Duodenal mucosa (tissue), 2 donors: Measurements from ENCODE around the gene PLEKHA7.
"Not testable (repeated sequence)": the region's sequence is repeated elsewhere in the genome, so short reads cannot be mapped to it uniquely, and the experiment has no call there.

Experiments used
- H3K27ac ChIP-seq: one replicate; pipeline ENCODE4 v1.7.0; 2013; ENCODE audit warnings: low read depth, low read length
- H3K27me3 ChIP-seq, 2 donors: one replicate each; pipeline ENCODE4 v1.7.0; 2013; ENCODE audit warnings: low read length in 2 of 2, control low read depth in 1 of 2; ENCODE audit not compliant: insufficient read depth in 2 of 2, control insufficient read depth in 1 of 2
- H3K36me3 ChIP-seq, 2 donors: one replicate each; pipeline ENCODE4 v1.7.0; 2013; ENCODE audit warnings: low read length in 2 of 2, control low read depth in 1 of 2; ENCODE audit not compliant: insufficient read depth in 2 of 2, control insufficient read depth in 1 of 2
- H3K4me1 ChIP-seq, 2 donors: one replicate each; pipeline ENCODE4 v1.7.0; 2013; ENCODE audit warnings: low read length in 2 of 2, control low read depth in 1 of 2; ENCODE audit not compliant: insufficient read depth in 2 of 2, control insufficient read depth in 1 of 2
- H3K4me3 ChIP-seq, 2 donors: one replicate each; pipeline ENCODE4 v1.7.0; 2013; ENCODE audit warnings: low read length in 2 of 2, low read depth in 1 of 2
- H3K9ac ChIP-seq, 2 donors: one replicate each; pipeline ENCODE4 v1.7.0; 2013; ENCODE audit warnings: low read length in 2 of 2, low read depth in 1 of 2
- H3K9me3 ChIP-seq, 2 donors: one replicate each; pipeline ENCODE4 v1.7.0; 2013; ENCODE audit warnings: low read length in 2 of 2, control low read depth in 1 of 2; ENCODE audit not compliant: control insufficient read depth in 1 of 2

The PLEKHA7 gene

GRCh38 chr11:16874275-16874975 lies 139.8 kb downstream of the PLEKHA7 start:
- no peak overlapping the region for H3K9ac ChIP-seq
- peaks cover 0 to 11% of the 10 kb centered on the region in 2 donors for H3K36me3 ChIP-seq
- H3K4me3 ChIP-seq, result no peak overlapping the region
- H3K4me1 ChIP-seq, result peaks cover 6 to 10% of the 10 kb centered on the region in 2 donors
- H3K9me3 ChIP-seq, result no peaks in the 10 kb centered on the region
- H3K27ac ChIP-seq, result no peak overlapping the region
- H3K27me3 ChIP-seq, result no peaks in the 10 kb centered on the region

GRCh38 chr11:16873289-16873688 lies 140.9 kb downstream of the PLEKHA7 start:
- H3K36me3 ChIP-seq, result peaks cover 5 to 21% of the 10 kb centered on the region in 2 donors
- peaks cover 6 to 10% of the 10 kb centered on the region in 2 donors for H3K4me1 ChIP-seq

GRCh38 chr11:16871368-16871767 lies 142.8 kb downstream of the PLEKHA7 start:
- peaks cover 6 to 10% of the 10 kb centered on the region in 2 donors for H3K4me1 ChIP-seq
- H3K27ac ChIP-seq, result no peak overlapping the region
- peaks cover 7 to 27% of the 10 kb centered on the region in 2 donors for H3K36me3 ChIP-seq
- H3K9me3 ChIP-seq, result no peaks in the 10 kb centered on the region
- no peaks in the 10 kb centered on the region for H3K27me3 ChIP-seq
- H3K9ac ChIP-seq, result no peak overlapping the region
- H3K4me3 ChIP-seq, result no peak overlapping the region

More at GRCh38 chr11:16873289-16873688, 140.9 kb downstream of the PLEKHA7 start:
- H3K27ac ChIP-seq, result no peak overlapping the region
- H3K9me3 ChIP-seq, result no peaks in the 10 kb centered on the region
- no peak overlapping the region for H3K9ac ChIP-seq
- H3K27me3 ChIP-seq, result no peaks in the 10 kb centered on the region
- H3K4me3 ChIP-seq, result no peak overlapping the region

- H3K36me3 ChIP-seq, result peaks cover 7 to 30% of the 10 kb centered on the region in 2 donors
- no peaks in the 10 kb centered on the region for H3K27me3 ChIP-seq
- H3K4me1 ChIP-seq, result no peaks in the 10 kb centered on the region
- H3K27ac ChIP-seq, result no peak overlapping the region
- H3K9me3 ChIP-seq, result no peaks in the 10 kb centered on the region
- no peak overlapping the region for H3K9ac ChIP-seq
- no peak overlapping the region for H3K4me3 ChIP-seq
These were observed 147.1 kb downstream of the PLEKHA7 start for GRCh38 chr11:16867097-16867496.

GRCh38 chr11:16864428-16864827 lies 149.8 kb downstream of the PLEKHA7 start:
- H3K4me1 ChIP-seq, H3K9ac ChIP-seq, H3K27ac ChIP-seq, H3K27me3 ChIP-seq, H3K4me3 ChIP-seq, H3K9me3 ChIP-seq: not testable (repeated sequence)
- peaks cover 7 to 19% of the 10 kb centered on the region in 2 donors for H3K36me3 ChIP-seq

- Histone ChIP-seq H3K4me3 (no peak overlapping the region), H3K27ac (no peak overlapping the region), H3K9me3 (no peaks in the 10 kb centered on the region), H3K9ac (no peak overlapping the region), H3K27me3 (no peaks in the 10 kb centered on the region), H3K36me3 (peaks cover 3 to 9% of the 10 kb centered on the region in 2 donors), H3K4me1 (no peaks in the 10 kb centered on the region)
These were observed 150.8 kb downstream of the PLEKHA7 start for GRCh38 chr11:16863389-16863788.

GRCh38 chr11:16862726-16863125 lies 151.5 kb downstream of the PLEKHA7 start:
- peaks cover 0 to 9% of the 10 kb centered on the region in 2 donors for H3K36me3 ChIP-seq
- H3K9ac ChIP-seq, result no peak overlapping the region
- H3K27ac ChIP-seq, result no peak overlapping the region
- no peaks in the 10 kb centered on the region for H3K9me3 ChIP-seq
- no peak overlapping the region for H3K4me3 ChIP-seq
- no peaks in the 10 kb centered on the region for H3K27me3 ChIP-seq
- H3K4me1 ChIP-seq, result no peaks in the 10 kb centered on the region

- no peak overlapping the region for H3K27ac ChIP-seq
- H3K27me3 ChIP-seq, result no peaks in the 10 kb centered on the region
- H3K9me3 ChIP-seq, result no peaks in the 10 kb centered on the region
- H3K36me3 ChIP-seq, result peaks cover 0 to 4% of the 10 kb centered on the region in 2 donors
- H3K4me1 ChIP-seq, result no peaks in the 10 kb centered on the region
- no peak overlapping the region for H3K9ac ChIP-seq
- no peak overlapping the region for H3K4me3 ChIP-seq
These were observed 152.4 kb downstream of the PLEKHA7 start for GRCh38 chr11:16861862-16862261.

GRCh38 chr11:16860617-16861016 lies 153.6 kb downstream of the PLEKHA7 start:
- H3K4me1 ChIP-seq, result no peaks in the 10 kb centered on the region
- H3K27me3 ChIP-seq, result no peaks in the 10 kb centered on the region
- H3K9ac ChIP-seq, result no peak overlapping the region
- H3K27ac ChIP-seq, result no peak overlapping the region
- no peak overlapping the region for H3K4me3 ChIP-seq
- no peaks in the 10 kb centered on the region for H3K9me3 ChIP-seq
- H3K36me3 ChIP-seq, result peaks cover 10 to 11% of the 10 kb centered on the region in 2 donors

- Histone ChIP-seq H3K36me3 (peaks cover 19 to 20% of the 10 kb centered on the region in 2 donors), H3K4me3 (no peak overlapping the region), H3K9ac (no peak overlapping the region), H3K4me1 (no peaks in the 10 kb centered on the region), H3K27ac (no peak overlapping the region), H3K27me3 (no peaks in the 10 kb centered on the region), H3K9me3 (no peaks in the 10 kb centered on the region)
These were observed 154.6 kb downstream of the PLEKHA7 start for GRCh38 chr11:16859651-16860050.
